H9 (cell line): ENCODE measurements around the gene THRB. TPM values are rescaled to one million over a fixed set of nuclear protein-coding genes. Genes with fewer than 3 reads are reported as not detected.

Source experiments
- DNase-seq: peaks from one replicate; pipeline ENCODE4 v3.0.0-alpha.2; 2017
- H2AFZ ChIP-seq: one replicate; pipeline ENCODE4 v1.6.1; 2013; ENCODE audit warnings: mild to moderate bottlenecking, low read length, control low read depth, moderate library complexity
- H2AK5ac ChIP-seq: 2 replicates; pipeline ENCODE4 v1.6.1; 2013; ENCODE audit warnings: low read length, control low read depth, mixed read lengths; ENCODE audit not compliant: insufficient read length
- H2BK120ac ChIP-seq: one replicate; pipeline ENCODE4 v1.6.1; 2013; ENCODE audit warnings: low read depth, mild to moderate bottlenecking, low read length, control low read depth, inconsistent platforms; ENCODE audit not compliant: poor library complexity, severe bottlenecking
- H2BK12ac ChIP-seq: 2 replicates; pipeline ENCODE4 v1.6.1; 2013; ENCODE audit warnings: low read length, control low read depth, mixed read lengths, low read depth; ENCODE audit not compliant: insufficient read length
- H2BK15ac ChIP-seq: 2 replicates; pipeline ENCODE4 v1.6.1; 2013; ENCODE audit warnings: low read depth, low read length, control low read depth
- H2BK20ac ChIP-seq: one replicate; pipeline ENCODE4 v1.6.1; 2013; ENCODE audit warnings: low read depth, mild to moderate bottlenecking, low read length, control low read depth, inconsistent platforms; ENCODE audit not compliant: poor library complexity, severe bottlenecking
- H2BK5ac ChIP-seq: 2 replicates; pipeline ENCODE4 v1.6.1; 2013; ENCODE audit warnings: low read length, control low read depth, mixed read lengths; ENCODE audit not compliant: insufficient read length
- H3K14ac ChIP-seq: 2 replicates; pipeline ENCODE4 v1.6.1; 2013; ENCODE audit warnings: low read length, control low read depth; ENCODE audit not compliant: insufficient read depth
- H3K18ac ChIP-seq: 2 replicates; pipeline ENCODE4 v1.6.1; 2013; ENCODE audit warnings: low read depth, mild to moderate bottlenecking, mixed read lengths, low read length, control low read depth; ENCODE audit not compliant: insufficient read length
- H3K23ac ChIP-seq: 2 replicates; pipeline ENCODE4 v1.6.1; 2013; ENCODE audit warnings: low read length, control low read depth, mixed read lengths, low read depth; ENCODE audit not compliant: insufficient read length
- H3K23me2 ChIP-seq: 2 replicates; pipeline ENCODE4 v1.6.1; 2013; ENCODE audit warnings: low read depth, mild to moderate bottlenecking, mixed read lengths, low read length, control low read depth; ENCODE audit not compliant: insufficient read length, poor library complexity, severe bottlenecking
- H3K27ac ChIP-seq: 2 replicates; pipeline ENCODE4 v1.5.1; 2013; ENCODE audit warnings: low read length, control low read depth, mixed read lengths, low read depth; ENCODE audit not compliant: insufficient read length
- H3K27me3 ChIP-seq: 2 replicates; pipeline ENCODE4 v1.6.1; 2013; ENCODE audit warnings: low read length, control low read depth, inconsistent platforms; ENCODE audit not compliant: insufficient read depth
- H3K4ac ChIP-seq: 2 replicates; pipeline ENCODE4 v1.6.1; 2013; ENCODE audit warnings: low read depth, mild to moderate bottlenecking, control low read depth, inconsistent platforms, low read length, moderate library complexity
- H3K4me1 ChIP-seq: 2 replicates; pipeline ENCODE4 v1.6.1; 2013; ENCODE audit warnings: low read length, control low read depth, inconsistent platforms; ENCODE audit not compliant: insufficient read depth
- H3K4me2 ChIP-seq: 2 replicates; pipeline ENCODE4 v1.6.1; 2013; ENCODE audit warnings: low read length, control low read depth, mixed read lengths; ENCODE audit not compliant: insufficient read length, insufficient read depth
- H3K56ac ChIP-seq: 2 replicates; pipeline ENCODE4 v1.6.1; 2013; ENCODE audit warnings: low read depth, mild to moderate bottlenecking, mixed read lengths, low read length, control low read depth; ENCODE audit not compliant: insufficient read length
- H3K79me1 ChIP-seq: 2 replicates; pipeline ENCODE4 v1.6.1; 2013; ENCODE audit warnings: low read depth, mild to moderate bottlenecking, moderate library complexity, low read length, control low read depth, inconsistent platforms; ENCODE audit not compliant: insufficient read depth, poor library complexity, severe bottlenecking
- H3K79me2 ChIP-seq: 2 replicates; pipeline ENCODE4 v1.6.1; 2013; ENCODE audit warnings: low read length, control low read depth, inconsistent platforms; ENCODE audit not compliant: insufficient read depth
- H3K9ac ChIP-seq: 2 replicates; pipeline ENCODE4 v1.6.1; 2013; ENCODE audit warnings: low read length, control low read depth, mixed read lengths; ENCODE audit not compliant: insufficient read length; ENCODE audit errors: extremely low read depth
- H3K9me3 ChIP-seq: one replicate; pipeline ENCODE4 v1.6.1; 2013; ENCODE audit warnings: low read depth, low read length, inconsistent platforms; ENCODE audit not compliant: control insufficient read depth
- H3T11ph ChIP-seq: one replicate; pipeline ENCODE4 v1.6.1; 2013; ENCODE audit warnings: mild to moderate bottlenecking, low read length, control low read depth, inconsistent platforms
- H4K20me1 ChIP-seq: one replicate; pipeline ENCODE4 v1.6.1; 2013; ENCODE audit not compliant: control insufficient read depth, insufficient read length, insufficient read depth
- H4K5ac ChIP-seq: 2 replicates; pipeline ENCODE4 v1.6.1; 2013; ENCODE audit warnings: low read depth, mild to moderate bottlenecking, mixed read lengths, low read length, control low read depth; ENCODE audit not compliant: insufficient read length
- H4K8ac ChIP-seq: replicated peaks from 2 replicates; pipeline ENCODE4 v1.6.1; 2013; ENCODE audit warnings: low read length, control low read depth, mixed read lengths, low read depth; ENCODE audit not compliant: insufficient read length
- H4K91ac ChIP-seq: 2 replicates; pipeline ENCODE4 v1.6.1; 2013; ENCODE audit warnings: low read depth, mild to moderate bottlenecking, moderate library complexity, mixed read lengths, low read length, control low read depth; ENCODE audit not compliant: insufficient read length
- H3K27ac Mint-ChIP-seq, 3 experiments: 2 replicates in 2 of 3; 3 replicates in 1 of 3; pipeline ENCODE4 v1.8.0; 2020 to 2021; ENCODE audit warnings: mixed read lengths in 3 of 3, mild to moderate bottlenecking in 1 of 3, moderate library complexity in 1 of 3
- H3K27me3 Mint-ChIP-seq: 2 replicates; pipeline ENCODE4 v1.8.0; 2021; ENCODE audit warnings: low read depth, mild to moderate bottlenecking, moderate library complexity, mixed read lengths
- H3K36me3 Mint-ChIP-seq, 3 experiments: 2 replicates in 2 of 3; 3 replicates in 1 of 3; pipeline ENCODE4 v1.8.0; 2020 to 2021; ENCODE audit warnings: low read depth in 3 of 3, mixed read lengths in 3 of 3; ENCODE audit not compliant: insufficient read depth in 1 of 3
- H3K4me1 Mint-ChIP-seq, 2 experiments: 2 replicates each; pipeline ENCODE4 v1.8.0; 2020; ENCODE audit warnings: mixed read lengths in 2 of 2
- H3K4me3 Mint-ChIP-seq, 2 experiments: 2 replicates in 1 of 2; 3 replicates in 1 of 2; pipeline ENCODE4 v1.8.0; 2020 to 2021; ENCODE audit warnings: mild to moderate bottlenecking in 2 of 2, mixed read lengths in 2 of 2, moderate library complexity in 1 of 2
- H3K9me3 Mint-ChIP-seq, 2 experiments: 2 replicates in 1 of 2; 3 replicates in 1 of 2; pipeline ENCODE4 v1.8.0; 2020; ENCODE audit warnings: mild to moderate bottlenecking in 2 of 2, mixed read lengths in 2 of 2, moderate library complexity in 1 of 2
- CTCF ChIP-seq: fragments of 200-600 bp; sonication (generic); conservative IDR thresholded peaks from 3 replicates; pipeline ENCODE4 v1.8.0; 2021; ENCODE audit warnings: antibody characterized with exemption, mild to moderate bottlenecking
- WGBS: extraction: QIAGEN DNeasy Blood & Tissue Kit; methylation state at CpG from one replicate; pipeline ENCODE4 v1.1.7; 2013; ENCODE audit warnings: missing lambda C conversion rate, low lambda C conversion rate, mixed read lengths; ENCODE audit not compliant: insufficient read length; ENCODE audit errors: extremely low coverage; 5-methylcytosine and 5-hydroxymethylcytosine counted together
- total RNA-seq: library from RNA; stranded (reverse); gene quantifications from 2 replicates; pipeline ENCODE4 v1.2.1, GENCODE V29; 2021

THRB gene
- total RNA-seq, 1 experiment from 2014 or later: 8.6 TPM

GRCh38 chr3:24474862-24475261, 19.8 kb downstream of the THRB start:
- no peaks in the 10 kb centered on the region for H4K20me1 ChIP-seq
- H2BK12ac ChIP-seq: no peak overlapping the region
- peaks cover 0 to 16% (median 10%) of the 10 kb centered on the region in 3 experiments; a peak in 4 of 7 replicates for H3K36me3 Mint-ChIP-seq
- no CpG with 5 or more reads among the region's 4 CpGs for WGBS
- peaks cover 3% of the 10 kb centered on the region; the same call in 1 of the 2 replicates for H3K4me1 ChIP-seq
- no peak for DNase-seq
- H3K27ac ChIP-seq: no peak overlapping the region
- no peaks in the 10 kb centered on the region for H3K9me3 ChIP-seq
- no peak overlapping the region for H4K91ac ChIP-seq
- H3K27me3 ChIP-seq: no peaks in the 10 kb centered on the region; the same call in 1 of the 2 replicates
- no peak overlapping the region for H4K8ac ChIP-seq
- H2AK5ac ChIP-seq: no peak overlapping the region
- H2BK20ac ChIP-seq: no peak overlapping the region
- no peak overlapping the region for H2BK120ac ChIP-seq
- no peak overlapping the region for H3K14ac ChIP-seq
- no peak overlapping the region for H3K4me3 Mint-ChIP-seq
- no peak overlapping the region for H2AFZ ChIP-seq
- no peak overlapping the region for H3K9ac ChIP-seq
- H3T11ph ChIP-seq: no peak overlapping the region
- H2BK15ac ChIP-seq: no peak overlapping the region
- H3K56ac ChIP-seq: no peak overlapping the region
- TF ChIP-seq CTCF: no peak
- no peaks in the 10 kb centered on the region for H3K23me2 ChIP-seq
- H3K18ac ChIP-seq: no peak overlapping the region
- H3K4me1 Mint-ChIP-seq: peaks cover 29 to 31% of the 10 kb centered on the region in 2 experiments
- peaks cover 11% of the 10 kb centered on the region for H3K27me3 Mint-ChIP-seq
- H3K4ac ChIP-seq: no peak overlapping the region
- no peak overlapping the region for H3K4me2 ChIP-seq
- H3K79me1 ChIP-seq: no peaks in the 10 kb centered on the region
- no peak overlapping the region for H4K5ac ChIP-seq
- H3K79me2 ChIP-seq: no peaks in the 10 kb centered on the region
- peaks cover 0 to 4% of the 10 kb centered on the region in 2 experiments; a peak in 1 of 5 replicates for H3K9me3 Mint-ChIP-seq
- no peak overlapping the region for H3K23ac ChIP-seq
- no peak overlapping the region for H3K27ac Mint-ChIP-seq
- no peak overlapping the region for H2BK5ac ChIP-seq
